Measurements from ENCODE around the gene PSMB11.

Gene PSMB11

DNA sequence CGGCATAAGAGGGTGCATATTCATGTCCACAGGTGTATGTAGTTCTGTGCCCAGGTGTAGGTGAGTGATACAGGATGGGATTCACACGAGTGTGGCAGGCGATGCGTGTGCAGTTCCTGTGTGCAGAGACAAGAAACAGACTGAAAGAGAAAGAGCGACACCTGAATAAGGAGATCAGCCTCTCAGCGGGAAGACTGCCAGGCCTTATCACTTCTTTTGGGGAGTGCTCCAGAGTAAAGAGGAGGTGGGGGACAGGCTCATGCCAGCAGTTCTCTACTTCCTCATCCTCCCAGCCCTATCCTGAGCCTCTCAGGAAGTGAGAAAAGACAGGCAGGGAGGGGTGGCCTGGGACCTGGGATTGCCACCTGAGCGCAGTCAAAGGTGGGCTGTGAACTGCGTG lies 2.8 kb downstream of the PSMB11 start:
- no peak for DNase-seq

DNA sequence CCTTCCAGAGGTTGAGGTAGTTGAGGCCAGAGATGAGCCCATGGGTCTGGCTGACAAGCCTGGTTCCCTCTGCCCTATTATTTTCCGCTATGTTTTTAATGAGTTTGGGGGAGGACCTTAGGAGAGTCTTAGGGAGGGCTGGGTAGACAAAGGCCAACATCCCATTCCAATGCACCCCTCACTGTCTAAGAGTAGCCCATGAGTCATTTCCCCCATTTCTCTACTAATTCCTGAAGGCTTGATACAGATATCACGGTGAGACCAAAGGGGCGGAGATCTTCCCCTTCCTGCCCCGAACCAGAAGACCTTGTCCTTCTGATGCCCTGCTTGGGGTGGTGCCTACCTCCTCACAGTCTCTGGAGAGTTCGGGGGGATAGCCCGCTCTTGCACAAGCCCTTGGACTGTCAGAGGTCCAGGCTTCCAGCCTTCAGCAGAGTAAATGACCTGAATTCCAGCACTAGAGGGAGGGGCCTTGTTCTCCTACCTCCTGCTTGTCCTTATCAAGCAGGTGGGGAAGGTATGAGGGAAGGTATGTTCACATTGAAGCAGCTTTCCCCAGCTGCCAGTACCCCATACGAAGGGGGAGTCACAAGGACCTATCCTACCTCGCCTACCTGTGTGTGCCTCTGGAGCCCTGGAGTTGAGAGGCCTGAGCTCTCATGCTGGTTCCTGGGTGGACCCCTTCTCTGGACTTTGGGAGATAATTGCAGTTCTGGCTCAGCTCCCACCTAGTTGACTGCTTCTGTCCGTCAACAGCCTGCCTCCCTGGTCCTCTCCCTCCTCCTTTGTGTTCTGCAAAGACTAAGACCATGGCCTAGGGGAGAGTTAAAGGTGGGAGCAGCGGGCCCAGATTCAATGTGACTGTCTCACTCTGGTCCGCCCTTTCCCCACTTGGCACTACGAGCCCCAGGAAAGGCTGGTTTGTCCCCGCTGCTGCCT lies 3.7 kb downstream of the PSMB11 start:
- DNase-seq = no peak

GRCh38 chr14:23047034-23047634 lies 5.1 kb downstream of the PSMB11 start:
- DNase-seq = no peak

DNA sequence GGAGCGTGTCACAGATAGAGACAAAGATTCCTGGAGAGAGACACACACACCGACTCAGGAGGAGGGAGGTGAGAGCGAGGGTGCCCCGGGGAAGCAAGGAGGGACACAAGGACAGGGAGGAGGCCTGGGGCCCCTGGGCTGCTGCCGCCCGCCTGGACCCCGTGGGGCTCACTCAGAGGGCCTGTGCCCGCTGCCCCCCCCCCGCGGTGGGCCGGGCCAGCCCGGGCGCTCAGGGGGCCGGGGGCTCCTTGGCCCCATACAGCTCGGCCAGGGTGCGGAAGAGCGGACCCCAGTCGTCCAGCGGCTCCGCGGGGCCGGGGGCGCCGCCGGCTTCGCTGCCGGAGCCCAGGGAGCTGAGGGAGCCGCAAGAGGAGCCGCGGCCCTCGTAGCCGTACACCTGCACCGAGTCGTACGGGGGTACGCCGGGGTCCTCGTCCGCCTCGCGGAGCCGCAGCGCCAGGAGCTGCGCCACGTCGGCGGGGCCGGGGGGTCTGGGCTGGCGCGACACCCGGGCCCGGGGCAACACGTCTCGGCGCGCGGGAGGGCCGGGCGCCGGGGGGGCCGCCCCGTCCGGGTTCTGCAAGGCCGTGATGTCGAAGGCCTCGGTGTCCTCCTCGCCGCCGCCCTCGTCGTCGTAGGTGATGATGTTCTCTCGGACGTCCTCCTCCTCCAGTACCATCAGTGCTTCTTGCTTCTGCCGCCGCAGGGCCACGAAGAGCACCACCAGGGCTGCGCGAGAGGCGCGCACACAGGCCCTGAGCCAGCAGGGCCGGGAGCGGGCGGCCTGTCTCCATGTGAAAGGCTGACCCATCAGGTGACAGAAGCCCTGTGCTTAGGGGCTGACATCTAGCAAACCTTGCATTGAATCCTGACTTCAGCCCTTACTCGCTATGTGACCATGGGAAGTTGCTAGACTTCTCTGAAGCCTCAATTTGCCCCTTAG lies 6.0 kb downstream of the PSMB11 start:
- DNase-seq = no peak

DNA sequence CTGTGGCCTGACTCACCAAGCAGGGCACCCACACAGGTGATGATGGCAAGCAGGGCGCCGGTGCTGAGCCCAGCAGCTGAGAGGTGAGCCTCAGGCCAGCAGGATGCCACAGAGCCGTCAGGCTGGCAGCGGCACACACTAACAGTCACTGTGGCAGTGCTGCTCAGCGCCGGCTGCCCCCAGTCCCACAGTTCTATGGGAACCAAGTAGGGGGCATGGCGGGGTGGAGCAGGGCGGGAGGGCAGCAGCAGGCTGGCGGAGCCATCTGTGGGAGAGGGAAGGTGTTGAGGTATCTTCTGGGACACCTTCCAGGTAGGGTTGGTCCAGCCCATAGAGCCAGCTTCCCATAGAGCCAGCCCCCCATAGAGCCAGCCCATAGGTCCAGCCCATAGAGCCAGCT lies 7.0 kb downstream of the PSMB11 start:
- no peak for DNase-seq

DNA sequence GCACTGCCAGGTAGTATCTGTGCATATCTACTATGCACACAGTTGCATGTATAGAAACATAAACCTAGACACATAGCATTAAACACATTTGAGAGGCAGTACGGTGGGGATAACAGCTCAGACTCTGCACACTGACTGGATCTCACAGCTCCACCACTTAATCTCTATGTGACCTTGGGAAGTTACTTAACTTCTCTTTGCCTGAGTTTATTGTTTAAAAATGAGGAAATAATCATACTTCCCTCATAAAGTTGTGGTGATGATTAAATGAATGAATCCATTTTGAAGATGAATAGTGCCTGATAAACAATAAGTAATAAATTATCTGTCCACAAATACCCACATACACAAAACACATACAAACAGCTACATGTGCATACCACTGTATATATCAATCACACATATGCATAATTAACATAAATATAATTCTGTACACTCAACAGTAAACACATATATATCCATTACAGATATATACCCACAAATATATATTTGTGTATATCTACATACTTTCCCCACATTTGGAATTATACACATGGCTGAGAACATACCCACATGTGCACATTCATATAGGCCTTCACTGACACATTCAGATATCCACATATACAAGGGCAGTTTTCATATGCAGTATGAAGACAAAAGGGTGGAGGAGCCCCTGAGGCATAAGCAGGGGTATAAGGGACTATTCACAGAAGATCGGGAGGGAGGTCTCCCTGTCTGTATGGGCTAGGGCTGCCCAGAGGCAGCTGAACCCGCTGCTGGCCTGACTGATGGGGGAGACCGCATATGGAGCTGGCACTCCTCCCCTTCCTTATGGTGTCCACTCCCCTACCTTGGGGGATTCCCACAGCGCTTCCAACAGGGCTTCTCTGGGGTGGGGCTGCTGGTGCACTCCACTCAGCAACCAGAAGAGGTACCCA lies 9.4 kb downstream of the PSMB11 start:
- DNase-seq = no peak

DNA sequence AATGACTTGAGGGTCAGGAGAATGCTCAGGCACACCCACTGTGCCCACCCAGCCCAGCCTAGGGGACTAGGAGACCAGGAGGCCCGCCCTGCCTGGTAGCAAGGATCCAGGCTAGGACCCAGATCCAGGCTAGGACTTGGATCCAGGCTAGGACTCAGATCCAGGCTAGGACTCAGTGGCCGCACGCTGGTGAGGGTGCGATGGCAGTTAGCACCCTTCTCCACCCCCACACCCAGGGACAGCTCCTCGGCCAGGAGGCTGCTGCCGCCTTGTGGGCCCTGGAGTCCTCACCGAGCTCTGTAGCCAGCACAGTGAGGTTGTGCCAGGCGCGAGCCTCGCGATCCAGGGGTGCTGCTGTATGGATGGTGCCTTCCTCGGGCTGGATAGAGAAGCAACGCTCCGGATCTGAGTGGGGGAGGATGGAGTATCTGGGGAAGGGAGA lies 10.2 kb downstream of the PSMB11 start:
- DNase-seq = no peak

DNA sequence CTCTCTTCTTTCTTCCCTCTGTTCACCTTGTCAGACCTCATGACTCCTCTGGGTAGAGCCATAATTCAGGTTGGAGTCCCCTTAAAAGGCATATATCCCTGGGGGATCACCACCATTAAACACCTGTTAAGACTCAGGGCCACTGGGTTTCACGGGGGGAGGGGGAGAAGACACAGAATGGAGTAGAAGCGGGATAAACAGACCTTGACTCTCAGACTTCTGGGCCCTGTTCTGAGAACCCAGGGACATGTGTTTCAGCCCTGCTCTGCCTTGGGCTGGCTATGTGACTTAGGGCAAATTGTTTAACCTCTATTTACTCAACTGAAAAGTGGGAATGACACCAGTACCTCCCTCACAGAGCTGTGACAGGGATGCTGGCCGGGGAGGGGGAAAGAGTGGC lies 10.7 kb downstream of the PSMB11 start:
- DNase-seq = no peak

- no peak for DNase-seq
Measured at GRCh38 chr14:23053426-23053825, 11.4 kb downstream of the PSMB11 start.

- DNase-seq = no peak
Measured at GRCh38 chr14:23054000-23054811, 12.2 kb downstream of the PSMB11 start.

GRCh38 chr14:23055147-23055550 lies 13.1 kb downstream of the PSMB11 start:
- DNase-seq = no peak

DNA sequence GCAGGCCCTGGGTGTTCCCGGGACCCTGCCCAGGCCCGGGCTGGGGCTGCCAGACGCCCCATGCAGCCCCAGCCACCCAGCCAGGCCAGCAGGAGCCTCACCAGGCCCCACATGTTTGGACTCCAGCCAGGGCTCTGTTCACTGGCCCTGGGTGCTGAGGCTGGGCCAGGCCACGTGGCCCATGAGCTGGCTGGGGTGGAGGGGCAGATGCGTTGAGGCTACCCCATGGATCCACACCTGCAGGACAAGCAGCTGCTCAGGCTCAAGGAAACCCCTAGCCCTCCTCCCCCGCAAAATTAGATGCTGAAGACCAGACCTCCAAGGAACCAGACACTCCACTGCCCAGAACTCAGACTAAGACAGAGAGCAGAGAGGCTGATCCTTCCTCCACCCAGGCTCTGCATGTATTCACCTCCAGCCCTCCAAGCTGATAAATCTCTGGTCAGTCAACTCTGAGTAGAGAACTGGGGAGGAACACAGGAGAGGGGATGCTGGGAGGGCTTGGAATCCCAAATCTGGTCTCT lies 13.7 kb downstream of the PSMB11 start:
- DNase-seq = no peak

DNA sequence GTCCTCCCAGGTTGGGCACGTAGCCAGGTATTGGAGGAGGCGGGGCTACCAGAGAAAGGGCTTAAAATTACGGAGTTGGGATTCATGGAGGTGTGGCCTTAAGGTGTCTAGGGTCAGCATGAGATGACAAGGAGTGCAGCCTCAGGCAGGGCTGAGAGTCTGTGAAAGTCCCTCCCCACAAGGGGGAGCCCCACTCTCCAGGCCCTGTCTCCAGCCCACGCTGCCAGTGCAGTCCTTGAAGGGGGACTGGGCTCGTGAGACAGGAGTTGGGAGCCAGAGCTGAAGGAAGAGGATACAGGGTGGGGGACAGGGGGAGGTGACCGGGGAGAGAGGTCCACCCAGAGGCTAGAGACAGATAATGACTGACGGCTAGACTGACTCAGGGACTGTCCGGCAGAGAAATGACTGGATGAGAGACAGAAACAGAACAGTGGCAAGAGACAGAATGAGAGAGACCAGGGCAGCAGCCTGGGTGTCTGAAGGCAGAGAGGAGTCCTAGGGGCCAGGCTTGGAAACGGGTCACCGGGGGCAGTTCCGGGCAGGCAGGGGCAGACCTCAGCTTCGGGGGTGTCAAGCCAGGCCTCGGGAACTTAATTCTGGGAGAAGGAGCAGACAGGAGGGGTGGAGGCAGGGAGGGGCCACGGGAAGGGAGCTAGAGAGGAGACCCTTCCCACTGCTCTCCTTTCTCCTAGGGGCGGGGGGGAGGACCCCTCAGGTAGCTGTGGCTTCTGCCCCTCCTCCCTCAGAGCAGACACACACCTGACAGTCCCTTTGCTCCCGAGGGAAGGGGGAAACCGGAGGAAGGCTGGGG lies 14.3 kb downstream of the PSMB11 start:
- no peak for DNase-seq

DNA sequence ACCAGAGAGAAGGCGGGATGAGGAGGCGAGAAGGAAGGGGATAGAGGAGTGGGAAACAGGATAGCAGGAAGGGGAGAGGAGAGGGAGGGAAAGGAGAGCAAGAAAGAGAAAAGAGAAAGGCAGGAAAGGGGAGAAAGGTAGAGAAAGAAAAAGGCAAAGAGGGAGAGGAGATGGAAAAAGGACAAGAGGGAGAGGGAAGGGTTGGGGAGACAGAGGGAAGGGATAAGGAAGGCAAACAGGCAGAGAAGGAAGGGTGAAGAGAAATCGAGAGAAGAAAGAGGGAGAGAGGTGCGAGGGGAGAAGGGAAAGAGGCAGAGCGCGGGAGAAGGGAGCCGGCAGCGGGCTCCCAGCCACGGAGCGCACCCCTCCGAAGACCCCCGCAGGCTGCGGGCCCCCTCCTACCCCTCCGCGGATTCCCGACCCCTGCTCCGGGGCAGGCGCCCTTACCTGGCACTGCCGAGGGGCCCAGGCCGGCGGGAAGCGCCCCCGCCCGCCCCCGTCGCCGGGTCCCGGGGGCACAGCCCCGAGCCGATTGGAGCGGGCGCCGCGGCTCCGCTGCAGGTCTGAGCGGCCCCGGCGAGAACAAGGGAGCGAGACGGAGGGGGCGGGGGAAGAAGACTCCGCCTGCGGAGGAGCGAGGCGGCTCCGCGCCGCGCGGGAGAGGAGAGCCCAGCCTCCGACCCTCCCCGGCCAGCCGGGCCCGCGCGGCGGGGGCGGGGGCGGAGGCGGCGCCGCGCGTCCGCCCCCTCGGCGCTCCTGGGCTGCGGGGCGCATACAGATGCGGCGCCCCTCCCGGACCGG lies 15.1 kb downstream of the PSMB11 start, which contains the start of gene CDH24:
Gene CDH24, minus strand, starts transcription at position 565 of the 801 bp plus-strand sequence. CDS start 1,787 bp downstream, outside the sequence.
- DNase-seq = no peak

GRCh38 chr14:23057757-23058653 lies 16.0 kb downstream of the PSMB11 start:
- no peak for DNase-seq

DNA sequence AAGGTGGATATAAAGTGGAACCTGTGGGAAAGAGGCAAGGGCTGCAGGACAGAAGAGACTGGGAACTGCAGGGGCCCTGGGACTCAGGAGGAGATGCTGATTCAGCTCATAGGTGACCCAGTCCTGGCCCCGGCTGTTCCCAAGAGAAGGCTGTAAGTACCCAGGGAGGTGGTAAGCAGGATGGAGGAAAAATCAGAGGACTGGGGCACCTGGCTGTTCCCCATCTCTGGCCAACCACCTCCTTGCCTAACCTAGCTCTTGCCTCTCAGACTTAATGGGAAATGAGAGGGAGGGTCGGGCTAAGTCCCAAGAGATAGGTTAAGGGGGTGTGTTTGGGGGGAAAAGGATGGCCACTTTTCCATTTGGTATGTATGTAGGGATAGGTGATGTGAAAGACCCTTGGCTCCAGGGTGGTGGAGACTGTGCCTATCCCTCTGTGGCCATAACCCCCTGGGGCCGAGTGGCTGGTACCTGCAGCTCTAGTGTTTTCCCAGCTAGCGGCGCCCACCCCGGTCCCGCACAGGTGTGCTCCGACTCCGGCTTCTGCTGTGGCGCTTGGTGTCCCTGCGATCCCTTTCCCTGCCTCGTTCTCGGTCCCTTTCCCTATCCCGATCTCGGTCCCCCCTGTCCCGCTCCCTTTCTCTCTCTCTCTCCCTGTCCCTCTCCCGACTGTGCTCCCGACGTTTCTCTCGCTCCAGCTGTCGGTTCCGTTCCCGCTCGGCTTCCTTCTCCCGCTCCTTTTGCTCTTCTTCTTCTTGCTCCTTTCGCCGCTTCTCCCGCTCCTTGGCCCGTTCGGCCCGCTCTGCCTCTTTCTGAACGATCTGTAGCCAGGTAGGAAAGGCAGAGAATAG lies 16.9 kb downstream of the PSMB11 start:
- no peak for DNase-seq

Measured in MV-4-11 (cell line).